ENCODE measurements around the gene CACTIN. TPM values are rescaled to one million over a fixed set of nuclear protein-coding genes. Genes with fewer than 3 reads are reported as not detected.

The CACTIN gene
- polyA plus RNA-seq, 1 of the 3 experiments (the other 2 are of a cell fraction) = 36.4 TPM

GRCh38 chr19:3617463-3617862, 9.1 kb downstream of the CACTIN start:
- H3K9me3 ChIP-seq = no peaks in the 10 kb centered on the region
- H3K9ac ChIP-seq = no peak overlapping the region
- H3K27ac ChIP-seq (ENCODE audit: low read depth in 2 of 2, low read length in 1 of 2) = no peak overlapping the region
- no peaks in the 10 kb centered on the region for H3K9me2 ChIP-seq
- 91% methylated on average over 17 of the region's 19 CpGs for WGBS (ENCODE audit: low lambda C conversion rate)
- no peak overlapping the region for H3K4me3 ChIP-seq (ENCODE audit: low read depth in 2 of 2, low read length in 1 of 2)
- ChIA-PET POLR2A (no interaction called here), CTCF (interaction anchor here (1.3 to 5.8 kb wide), 5 partner anchors 9 to 313 kb away, joined by 4 to 49 read pairs (median 11); partner anchors contain the start of gene GIPC3)
- peaks cover 0 to 28% of the 10 kb centered on the region in 2 experiments for H3K36me3 ChIP-seq (replicated peaks in 1 of 2; ENCODE audit: control insufficient read depth in 1 of 2, insufficient read depth in 2 of 2, low read length in 1 of 2)
- H4K20me1 ChIP-seq (ENCODE audit: insufficient read depth) = no peaks in the 10 kb centered on the region
- H2AFZ ChIP-seq (ENCODE audit: low read depth) = no peak overlapping the region
- TF ChIP-seq USF2 (IDR thresholded peaks at IDR 0.05; ENCODE audit: borderline replicate concordance, low read depth, low read length) = no peak
- no peak for TF ChIP-seq MXI1 (IDR thresholded peaks at IDR 0.05; ENCODE audit: low read depth, low read length)
- no peak for TF ChIP-seq ELF1 (IDR thresholded peaks at IDR 0.05)
- no peak for TF ChIP-seq NFIC (IDR thresholded peaks at IDR 0.05; ENCODE audit: borderline replicate concordance)
- TF ChIP-seq SMC3 (IDR thresholded peaks at IDR 0.05; ENCODE audit: low read depth, low read length) = no peak
- TF ChIP-seq TEAD4 (IDR thresholded peaks at IDR 0.05; ENCODE audit: borderline replicate concordance, insufficient read depth) = no peak
- no peak for TF ChIP-seq TAF1 (IDR thresholded peaks at IDR 0.05; ENCODE audit: borderline replicate concordance, low read depth, low read length)
- DNase-seq = no peak
- H3K4me2 ChIP-seq = no peak overlapping the region
- peaks cover 5% of the 10 kb centered on the region; the same call in 1 of the 2 replicates for H3K79me2 ChIP-seq (ENCODE audit: insufficient read depth)
- H3K4me1 ChIP-seq (ENCODE audit: control insufficient read depth in 1 of 2, insufficient read depth in 2 of 2, low read depth in 1 of 2, low read length in 1 of 2) = peaks cover 0 to 3% of the 10 kb centered on the region in 2 experiments; a peak in 1 of 4 replicates
- no peaks in the 10 kb centered on the region for H3K27me3 ChIP-seq (ENCODE audit: insufficient read depth)
- H3F3A ChIP-seq (replicated peaks; ENCODE audit: insufficient read depth) = no peaks in the 10 kb centered on the region

DNA sequence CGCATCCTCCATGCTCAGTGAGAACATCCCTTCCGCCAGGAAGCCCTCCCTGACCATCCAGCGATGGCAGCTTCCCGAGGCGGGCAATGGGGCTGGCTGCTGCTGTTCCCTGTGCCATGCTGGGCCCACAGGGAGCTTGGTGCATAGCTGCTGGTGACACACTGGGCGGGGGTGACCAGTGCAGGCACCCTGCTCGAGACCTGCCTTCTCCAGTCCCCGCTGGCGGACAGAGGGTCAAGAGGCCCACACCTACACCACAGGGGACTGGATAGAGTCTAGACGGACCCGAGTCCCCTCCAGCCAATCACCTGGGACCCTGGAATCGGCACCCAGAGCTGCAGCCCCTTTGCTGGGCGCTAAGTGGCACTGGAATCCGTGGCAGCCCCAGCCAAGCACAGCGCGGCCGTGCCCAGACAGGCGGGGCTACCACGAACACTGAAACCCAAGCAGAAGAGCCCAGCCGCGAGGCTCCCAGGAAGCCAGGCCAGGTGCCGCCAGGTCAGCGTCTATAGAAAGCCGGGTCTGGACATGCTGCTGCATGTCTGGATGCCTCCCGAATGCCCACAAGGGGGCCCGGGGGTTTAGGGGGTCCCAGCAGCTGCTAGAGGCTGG, 11.0 kb downstream of the CACTIN start:
- no peaks in the 10 kb centered on the region for H3K27me3 ChIP-seq (ENCODE audit: insufficient read depth)
- no peak for DNase-seq
- H4K20me1 ChIP-seq (ENCODE audit: insufficient read depth) = no peaks in the 10 kb centered on the region
- H3F3A ChIP-seq (replicated peaks; ENCODE audit: insufficient read depth) = no peaks in the 10 kb centered on the region
- ChIA-PET POLR2A (no interaction called here), CTCF (interaction anchor here (1.2 to 2.8 kb wide), 3 partner anchors 30 to 71 kb away, joined by 3 to 11 read pairs (median 4); partner anchors contain the start of gene GIPC3)
- no peak for TF ChIP-seq YY1 (IDR thresholded peaks at IDR 0.05; ENCODE audit: low read depth)
- TF ChIP-seq, protein P1, sequence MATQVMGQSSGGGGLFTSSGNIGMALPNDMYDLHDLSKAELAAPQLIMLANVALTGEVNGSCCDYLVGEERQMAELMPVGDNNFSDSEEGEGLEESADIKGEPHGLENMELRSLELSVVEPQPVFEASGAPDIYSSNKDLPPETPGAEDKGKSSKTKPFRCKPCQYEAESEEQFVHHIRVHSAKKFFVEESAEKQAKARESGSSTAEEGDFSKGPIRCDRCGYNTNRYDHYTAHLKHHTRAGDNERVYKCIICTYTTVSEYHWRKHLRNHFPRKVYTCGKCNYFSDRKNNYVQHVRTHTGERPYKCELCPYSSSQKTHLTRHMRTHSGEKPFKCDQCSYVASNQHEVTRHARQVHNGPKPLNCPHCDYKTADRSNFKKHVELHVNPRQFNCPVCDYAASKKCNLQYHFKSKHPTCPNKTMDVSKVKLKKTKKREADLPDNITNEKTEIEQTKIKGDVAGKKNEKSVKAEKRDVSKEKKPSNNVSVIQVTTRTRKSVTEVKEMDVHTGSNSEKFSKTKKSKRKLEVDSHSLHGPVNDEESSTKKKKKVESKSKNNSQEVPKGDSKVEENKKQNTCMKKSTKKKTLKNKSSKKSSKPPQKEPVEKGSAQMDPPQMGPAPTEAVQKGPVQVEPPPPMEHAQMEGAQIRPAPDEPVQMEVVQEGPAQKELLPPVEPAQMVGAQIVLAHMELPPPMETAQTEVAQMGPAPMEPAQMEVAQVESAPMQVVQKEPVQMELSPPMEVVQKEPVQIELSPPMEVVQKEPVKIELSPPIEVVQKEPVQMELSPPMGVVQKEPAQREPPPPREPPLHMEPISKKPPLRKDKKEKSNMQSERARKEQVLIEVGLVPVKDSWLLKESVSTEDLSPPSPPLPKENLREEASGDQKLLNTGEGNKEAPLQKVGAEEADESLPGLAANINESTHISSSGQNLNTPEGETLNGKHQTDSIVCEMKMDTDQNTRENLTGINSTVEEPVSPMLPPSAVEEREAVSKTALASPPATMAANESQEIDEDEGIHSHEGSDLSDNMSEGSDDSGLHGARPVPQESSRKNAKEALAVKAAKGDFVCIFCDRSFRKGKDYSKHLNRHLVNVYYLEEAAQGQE (IDR thresholded peaks at IDR 0.05; ENCODE audit: low read depth, low read length) = no peak
- TF ChIP-seq RXRA (IDR thresholded peaks at IDR 0.05; ENCODE audit: borderline replicate concordance, low read depth) = no peak
- TF ChIP-seq SIN3A (IDR thresholded peaks at IDR 0.05; ENCODE audit: borderline replicate concordance, low read depth, low read length) = no peak
- no peak for TF ChIP-seq SMC3 (IDR thresholded peaks at IDR 0.05; ENCODE audit: low read depth, low read length)
- TF ChIP-seq RFX5 (IDR thresholded peaks at IDR 0.05; ENCODE audit: low read length) = no peak
- no peak for TF ChIP-seq NFIC (IDR thresholded peaks at IDR 0.05; ENCODE audit: borderline replicate concordance)
- TF ChIP-seq ZBTB33 (IDR thresholded peaks at IDR 0.05; ENCODE audit: borderline replicate concordance, low read depth) = no peak
- no peak for TF ChIP-seq NRF1 (IDR thresholded peaks at IDR 0.05; ENCODE audit: low read depth, low read length)
- TF ChIP-seq FOXM1 (IDR thresholded peaks at IDR 0.05; ENCODE audit: low read depth) = no peak
- no peak for TF ChIP-seq GABPA (IDR thresholded peaks at IDR 0.05; ENCODE audit: low read depth)
- TF ChIP-seq USF2 (IDR thresholded peaks at IDR 0.05; ENCODE audit: borderline replicate concordance, low read depth, low read length) = no peak
- no peak overlapping the region for H2AFZ ChIP-seq (ENCODE audit: low read depth)
- no peak overlapping the region for H3K9ac ChIP-seq
- H3K9me3 ChIP-seq = no peaks in the 10 kb centered on the region
- H3K4me2 ChIP-seq = no peak overlapping the region
- no peak overlapping the region for H3K27ac ChIP-seq (ENCODE audit: low read depth in 2 of 2, low read length in 1 of 2)
- H3K9me2 ChIP-seq = no peaks in the 10 kb centered on the region
- H3K4me3 ChIP-seq (ENCODE audit: low read depth in 2 of 2, low read length in 1 of 2) = no peak overlapping the region
- WGBS (ENCODE audit: low lambda C conversion rate) = 93% methylated on average over 18 of the region's 26 CpGs
- no peaks in the 10 kb centered on the region for H3K79me2 ChIP-seq (ENCODE audit: insufficient read depth)
- peaks cover 0 to 36% of the 10 kb centered on the region in 2 experiments for H3K36me3 ChIP-seq (replicated peaks in 1 of 2; ENCODE audit: control insufficient read depth in 1 of 2, insufficient read depth in 2 of 2, low read length in 1 of 2)
- H3K4me1 ChIP-seq (ENCODE audit: control insufficient read depth in 1 of 2, insufficient read depth in 2 of 2, low read depth in 1 of 2, low read length in 1 of 2) = peaks cover 0 to 3% of the 10 kb centered on the region in 2 experiments; a peak in 1 of 4 replicates
